ENCODE results near the gene MTFMT. TPM values are rescaled to one million over a fixed set of nuclear protein-coding genes. Genes with fewer than 3 reads are reported as not detected.

MTFMT gene
- total RNA-seq, 1 donor from 2014 or later, result 12.3 TPM

DNA sequence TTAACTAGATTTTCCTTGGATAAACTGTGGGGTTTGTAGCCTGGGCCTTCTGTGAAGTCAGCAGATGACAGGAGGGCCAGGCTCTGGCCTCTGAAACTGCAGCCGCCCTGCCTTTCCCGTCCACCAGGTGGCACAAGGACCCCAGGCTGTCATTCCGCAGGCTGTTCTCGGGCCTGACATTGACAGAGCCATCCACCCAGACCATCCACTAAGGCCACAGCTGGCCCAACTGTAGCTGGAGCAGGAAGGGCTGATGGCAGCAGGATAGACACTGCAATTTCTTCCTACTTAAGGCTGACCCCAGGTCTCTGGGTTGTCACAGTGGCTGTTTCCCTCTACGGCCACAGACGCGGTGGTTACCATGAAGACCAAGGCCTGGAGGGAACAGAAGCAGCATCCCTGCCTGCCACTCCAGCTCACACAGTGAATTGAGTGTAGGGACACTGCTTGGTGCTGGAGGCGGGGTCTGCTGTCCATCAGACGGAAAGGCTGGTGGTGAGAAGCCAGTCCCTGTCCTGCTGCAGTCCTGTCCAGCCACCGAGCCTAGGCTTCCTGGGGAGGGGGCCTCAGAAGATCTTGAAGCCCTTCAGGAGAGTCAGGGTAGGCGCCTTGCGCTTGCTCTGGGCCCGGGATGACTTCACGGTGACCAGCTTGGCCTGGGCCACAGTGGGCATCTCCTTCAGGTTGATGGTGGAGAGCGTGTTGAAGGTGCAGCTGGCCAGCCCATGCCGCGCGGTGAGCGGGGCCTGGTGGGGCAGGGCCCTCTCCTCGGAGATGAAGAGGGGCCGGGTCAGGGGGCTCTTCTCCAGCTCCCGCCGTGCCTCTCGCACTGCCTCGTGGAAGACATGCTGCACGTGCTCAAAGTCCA is 25.1 kb upstream of the MTFMT start:
- H3K27ac ChIP-seq (ENCODE audit: low read depth, low read length), result no peak overlapping the region
- no peak overlapping the region for H2AFZ ChIP-seq (ENCODE audit: low read depth, low read length)
- no peak for DNase-seq (ENCODE audit: low read depth)
- no peak overlapping the region for H3K4me3 ChIP-seq (ENCODE audit: insufficient read depth, low read depth, low read length)
- Mint-ChIP-seq H3K27ac (ENCODE audit: unreplicated experiment) (no peak overlapping the region), H3K9me3 (ENCODE audit: unreplicated experiment) (no peaks in the 10 kb centered on the region), H3K4me3 (ENCODE audit: unreplicated experiment) (no peak overlapping the region), H3K27me3 (ENCODE audit: low read depth, unreplicated experiment) (peaks cover 20% of the 10 kb centered on the region), H3K36me3 (ENCODE audit: low read depth, unreplicated experiment) (no peaks in the 10 kb centered on the region), H3K4me1 (ENCODE audit: low read depth, unreplicated experiment) (peaks cover 21% of the 10 kb centered on the region)
- no peak for FAIRE-seq
- peaks cover 13% of the 10 kb centered on the region for H3K27me3 ChIP-seq (ENCODE audit: insufficient read depth, low read length)
- H3K36me3 ChIP-seq (ENCODE audit: insufficient read depth, low read length), result no peaks in the 10 kb centered on the region
- H3K9me3 ChIP-seq (ENCODE audit: insufficient read depth, low read depth, low read length), result no peaks in the 10 kb centered on the region
- no peak overlapping the region for H3K4me2 ChIP-seq (ENCODE audit: low read length)
- H3K79me2 ChIP-seq (ENCODE audit: insufficient read depth, low read length), result no peaks in the 10 kb centered on the region
- H3K4me1 ChIP-seq (ENCODE audit: insufficient read depth, low read length), result peaks cover 23% of the 10 kb centered on the region
- TF ChIP-seq EZH2 (IDR thresholded peaks at IDR 0.05; ENCODE audit: insufficient read depth, low read length), result peak; percentile 12
- TF ChIP-seq, protein P1, sequence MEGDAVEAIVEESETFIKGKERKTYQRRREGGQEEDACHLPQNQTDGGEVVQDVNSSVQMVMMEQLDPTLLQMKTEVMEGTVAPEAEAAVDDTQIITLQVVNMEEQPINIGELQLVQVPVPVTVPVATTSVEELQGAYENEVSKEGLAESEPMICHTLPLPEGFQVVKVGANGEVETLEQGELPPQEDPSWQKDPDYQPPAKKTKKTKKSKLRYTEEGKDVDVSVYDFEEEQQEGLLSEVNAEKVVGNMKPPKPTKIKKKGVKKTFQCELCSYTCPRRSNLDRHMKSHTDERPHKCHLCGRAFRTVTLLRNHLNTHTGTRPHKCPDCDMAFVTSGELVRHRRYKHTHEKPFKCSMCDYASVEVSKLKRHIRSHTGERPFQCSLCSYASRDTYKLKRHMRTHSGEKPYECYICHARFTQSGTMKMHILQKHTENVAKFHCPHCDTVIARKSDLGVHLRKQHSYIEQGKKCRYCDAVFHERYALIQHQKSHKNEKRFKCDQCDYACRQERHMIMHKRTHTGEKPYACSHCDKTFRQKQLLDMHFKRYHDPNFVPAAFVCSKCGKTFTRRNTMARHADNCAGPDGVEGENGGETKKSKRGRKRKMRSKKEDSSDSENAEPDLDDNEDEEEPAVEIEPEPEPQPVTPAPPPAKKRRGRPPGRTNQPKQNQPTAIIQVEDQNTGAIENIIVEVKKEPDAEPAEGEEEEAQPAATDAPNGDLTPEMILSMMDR (IDR thresholded peaks at IDR 0.05; ENCODE audit: insufficient read depth, low read depth, low read length), result peak; percentile 84
- H4K20me1 ChIP-seq (ENCODE audit: insufficient read depth, low read length), result no peaks in the 10 kb centered on the region
- H3K9ac ChIP-seq (ENCODE audit: low read length), result no peak overlapping the region

DNA sequence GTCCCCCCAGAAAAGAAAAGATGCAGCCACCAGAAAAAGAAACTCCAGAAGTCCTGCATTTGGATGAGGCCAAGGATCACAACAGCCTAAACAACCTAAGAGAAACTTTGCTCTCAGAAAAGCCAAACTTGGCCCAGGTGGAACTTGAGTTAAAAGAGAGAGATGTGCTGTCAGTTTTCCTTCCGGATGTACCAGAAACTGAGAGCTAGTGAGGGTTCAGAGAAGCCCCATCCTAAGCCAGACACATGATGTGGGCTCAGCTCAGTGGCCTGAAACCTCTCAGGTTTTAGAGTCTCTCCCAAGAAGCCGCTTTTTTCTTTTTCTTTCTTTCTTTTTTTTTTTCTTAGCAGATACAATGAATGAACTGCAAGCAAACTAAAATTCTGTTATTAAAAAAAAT is 23.5 kb upstream of the MTFMT start:
- FAIRE-seq (no peak), DNase-seq (ENCODE audit: low read depth) (no peak)
- Mint-ChIP-seq H3K9me3 (ENCODE audit: unreplicated experiment) (no peaks in the 10 kb centered on the region), H3K4me1 (ENCODE audit: low read depth, unreplicated experiment) (peaks cover 21% of the 10 kb centered on the region), H3K27me3 (ENCODE audit: low read depth, unreplicated experiment) (peaks cover 20% of the 10 kb centered on the region), H3K4me3 (ENCODE audit: unreplicated experiment) (no peak overlapping the region), H3K36me3 (ENCODE audit: low read depth, unreplicated experiment) (no peaks in the 10 kb centered on the region), H3K27ac (ENCODE audit: unreplicated experiment) (no peak overlapping the region)
- H3K4me1 ChIP-seq (ENCODE audit: insufficient read depth, low read length), result peaks cover 25% of the 10 kb centered on the region
- no peak overlapping the region for H3K4me3 ChIP-seq (ENCODE audit: insufficient read depth, low read depth, low read length)
- no peak overlapping the region for H3K4me2 ChIP-seq (ENCODE audit: low read length)
- no peak overlapping the region for H3K27ac ChIP-seq (ENCODE audit: low read depth, low read length)
- no peak overlapping the region for H2AFZ ChIP-seq (ENCODE audit: low read depth, low read length)
- H3K36me3 ChIP-seq (ENCODE audit: insufficient read depth, low read length), result no peaks in the 10 kb centered on the region
- H4K20me1 ChIP-seq (ENCODE audit: insufficient read depth, low read length), result no peaks in the 10 kb centered on the region
- no peak for TF ChIP-seq EZH2 (IDR thresholded peaks at IDR 0.05; ENCODE audit: insufficient read depth, low read length)
- TF ChIP-seq, protein P1 (IDR thresholded peaks at IDR 0.05; ENCODE audit: insufficient read depth, low read depth, low read length), result no peak
- H3K79me2 ChIP-seq (ENCODE audit: insufficient read depth, low read length), result no peaks in the 10 kb centered on the region
- no peaks in the 10 kb centered on the region for H3K27me3 ChIP-seq (ENCODE audit: insufficient read depth, low read length)
- no peaks in the 10 kb centered on the region for H3K9me3 ChIP-seq (ENCODE audit: insufficient read depth, low read depth, low read length)
- H3K9ac ChIP-seq (ENCODE audit: low read length), result no peak overlapping the region

DNA sequence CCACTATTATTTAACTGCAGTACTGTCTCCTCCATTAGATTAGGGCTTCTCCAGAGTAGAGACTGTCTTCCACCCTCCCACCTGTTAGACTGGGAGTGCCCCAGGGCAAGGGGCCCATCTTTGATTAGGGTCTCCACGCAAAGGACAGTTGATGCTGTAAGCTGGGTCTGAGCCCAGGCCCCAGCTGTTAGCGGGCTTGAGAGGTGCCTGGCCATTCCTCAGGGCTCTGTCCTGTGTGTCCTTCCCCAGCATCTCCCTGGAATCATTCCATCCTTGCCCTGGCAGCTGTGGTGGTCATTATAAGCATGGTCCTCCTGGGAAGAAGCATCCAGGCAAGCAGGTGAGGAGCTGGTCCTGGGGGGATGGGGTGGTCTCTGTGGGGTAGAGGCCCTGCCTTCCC is 21.8 kb upstream of the MTFMT start:
- Mint-ChIP-seq H3K4me1 (ENCODE audit: low read depth, unreplicated experiment) (peaks cover 10% of the 10 kb centered on the region), H3K27ac (ENCODE audit: unreplicated experiment) (no peak overlapping the region), H3K36me3 (ENCODE audit: low read depth, unreplicated experiment) (no peaks in the 10 kb centered on the region), H3K4me3 (ENCODE audit: unreplicated experiment) (peak overlapping the region; percentile 8), H3K27me3 (ENCODE audit: low read depth, unreplicated experiment) (peaks cover 21% of the 10 kb centered on the region), H3K9me3 (ENCODE audit: unreplicated experiment) (no peaks in the 10 kb centered on the region)
- no peak overlapping the region for H3K27ac ChIP-seq (ENCODE audit: low read depth, low read length)
- H3K36me3 ChIP-seq (ENCODE audit: insufficient read depth, low read length), result no peaks in the 10 kb centered on the region
- FAIRE-seq (no peak), DNase-seq (ENCODE audit: low read depth) (no peak)
- no peak overlapping the region for H3K4me2 ChIP-seq (ENCODE audit: low read length)
- H3K4me3 ChIP-seq (ENCODE audit: insufficient read depth, low read depth, low read length), result no peak overlapping the region
- no peaks in the 10 kb centered on the region for H3K9me3 ChIP-seq (ENCODE audit: insufficient read depth, low read depth, low read length)
- TF ChIP-seq EZH2 (IDR thresholded peaks at IDR 0.05; ENCODE audit: insufficient read depth, low read length), result no peak
- TF ChIP-seq, protein P1 (IDR thresholded peaks at IDR 0.05; ENCODE audit: insufficient read depth, low read depth, low read length), result no peak
- H3K27me3 ChIP-seq (ENCODE audit: insufficient read depth, low read length), result no peaks in the 10 kb centered on the region
- no peak overlapping the region for H2AFZ ChIP-seq (ENCODE audit: low read depth, low read length)
- H3K4me1 ChIP-seq (ENCODE audit: insufficient read depth, low read length), result peaks cover 17% of the 10 kb centered on the region
- H3K79me2 ChIP-seq (ENCODE audit: insufficient read depth, low read length), result no peaks in the 10 kb centered on the region
- H4K20me1 ChIP-seq (ENCODE audit: insufficient read depth, low read length), result no peaks in the 10 kb centered on the region
- H3K9ac ChIP-seq (ENCODE audit: low read length), result no peak overlapping the region

Measured in astrocyte (in vitro differentiated cells and primary cell).